Mesangial cell (primary cell): ENCODE results near the gene OR7A5. TPM values are rescaled to one million over a fixed set of nuclear protein-coding genes. Genes with fewer than 3 reads are reported as not detected.

Experiments used
- total RNA-seq: library from RNA; depleted of rRNA; stranded (reverse); fragments of >200 nt; gene quantifications from 2 replicates; pipeline ENCODE4 v1.2.3, GENCODE V29; 2015

Gene OR7A5
- total RNA-seq: not detected in 2 replicates

DNA sequence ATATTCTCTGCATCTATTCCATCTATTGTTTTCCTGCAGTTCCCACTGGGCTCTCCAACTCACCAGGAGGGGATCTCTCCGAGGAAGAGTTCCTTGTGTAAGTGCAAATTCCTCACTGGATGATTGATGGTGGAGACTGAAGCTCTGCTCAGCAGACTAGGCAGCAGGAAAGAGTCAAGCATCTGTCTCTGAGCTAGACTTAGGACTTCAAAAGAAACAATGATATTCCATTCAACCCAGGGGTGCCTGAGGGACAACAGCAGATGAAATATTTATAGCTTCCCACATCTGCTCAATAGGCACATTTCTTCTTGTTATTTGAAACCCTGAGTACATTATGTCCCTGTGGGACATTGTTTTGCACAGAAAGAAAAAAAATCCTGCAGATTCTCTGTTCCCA lies at the start of gene OR7A5, which contains the start of gene OR7C1:
TSS of gene OR7A5 (minus strand) at position 175 of the 400 bp plus-strand sequence. CDS start 6,944 bp downstream, outside the sequence.
TSS of gene OR7C1 (minus strand) at position 175 of the 400 bp plus-strand sequence. CDS start 35,049 bp downstream, outside the sequence.

DNA sequence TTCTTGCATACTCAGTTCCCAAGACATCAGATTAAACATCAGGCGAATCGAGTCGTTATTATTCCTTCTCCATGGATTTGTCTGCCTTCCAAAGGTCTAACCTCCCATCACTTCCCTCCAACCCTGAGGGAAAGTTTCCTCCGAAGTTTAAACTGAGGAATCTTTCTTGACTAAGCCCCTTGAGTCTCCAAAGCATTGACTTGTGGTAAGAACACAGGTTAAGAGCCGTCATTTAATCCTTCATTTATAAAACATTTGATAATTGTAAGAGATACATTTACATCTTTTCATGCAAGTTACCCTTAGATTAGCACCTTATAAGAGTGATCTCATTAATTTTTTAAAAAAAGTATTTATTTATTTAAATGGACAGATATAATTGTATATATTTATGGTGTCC lies 13.8 kb upstream of the OR7A5 start, which contains the start of gene OR7A10:
TSS of gene OR7A10 (minus strand) at position 101 of the 400 bp plus-strand sequence. CDS start 7,045 bp downstream, outside the sequence.

DNA sequence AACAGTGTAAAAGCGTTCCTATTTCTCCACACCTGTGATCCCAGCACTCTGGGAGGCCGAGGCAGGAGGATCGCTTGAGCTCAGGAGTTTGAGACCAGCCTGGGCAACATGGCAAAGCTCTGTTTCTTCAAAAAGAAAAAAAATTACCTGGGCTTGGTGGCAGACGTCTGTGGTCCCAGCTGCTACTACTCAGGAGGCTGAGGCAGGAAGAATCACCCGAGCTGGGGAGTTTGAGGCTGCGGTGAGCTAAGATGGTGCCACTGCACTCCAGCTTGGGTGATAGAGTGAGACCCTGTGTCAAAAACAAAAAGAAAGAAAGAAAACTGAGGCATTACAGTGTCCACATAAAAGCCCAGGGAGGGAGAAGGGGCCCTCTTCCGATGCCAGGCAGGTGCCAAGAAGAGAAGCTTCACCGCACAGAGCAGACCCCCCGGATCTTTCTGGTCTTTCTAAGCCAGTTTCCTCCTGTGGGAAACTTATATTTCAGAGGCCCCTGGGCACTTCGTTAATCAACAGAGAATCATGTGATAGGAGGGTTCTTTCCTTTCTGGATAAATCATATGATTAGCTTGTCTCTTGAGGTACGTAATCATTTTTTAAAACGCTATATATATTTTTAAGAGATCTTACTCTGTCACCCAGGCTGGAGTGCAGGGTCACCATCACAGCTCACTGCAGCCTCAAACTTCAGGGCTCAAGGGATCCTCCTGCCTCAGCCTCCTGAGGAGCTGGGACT lies 56.7 kb downstream of the OR7A5 start, which contains the start of gene ADGRE2:
TSS of gene ADGRE2 (minus strand) at position 451 of the 736 bp plus-strand sequence. CDS start 1,804 bp downstream, outside the sequence.

Other genes with a start within 250 kb of the OR7A5 start
- not detected in 2 replicates for gene ADGRE3, start 160.3 kb downstream of the OR7A5 start, total RNA-seq
- 5.7 and 8.2 TPM in 2 replicates for gene ZNF333, start 145.1 kb downstream of the OR7A5 start, total RNA-seq
- gene ADGRE2, start 56.6 kb downstream of the OR7A5 start, total RNA-seq: 0.51 TPM in 1 of 2 replicates, not detected in the other
- gene OR7C1, start within 50 bp of the OR7A5 start, total RNA-seq: not detected in 2 replicates
- gene OR7A10, start 13.7 kb upstream of the OR7A5 start, total RNA-seq: not detected in 2 replicates
- not detected in 2 replicates for gene OR7A17, start 50.9 kb upstream of the OR7A5 start, total RNA-seq
- not detected in 2 replicates for gene OR7C2, start 106.3 kb upstream of the OR7A5 start, total RNA-seq
- not detected in 2 replicates for gene SLC1A6, start 144.7 kb upstream of the OR7A5 start, total RNA-seq
- gene CASP14, start 214.3 kb upstream of the OR7A5 start, total RNA-seq: not detected in 2 replicates
- not detected in 2 replicates for gene OR1I1, start 247.0 kb upstream of the OR7A5 start, total RNA-seq